ES-I3 (cell line): ENCODE results near the gene ESF1.

Source experiments
- H3K36me3 ChIP-seq: 2 replicates; pipeline ENCODE4 v1.6.1; 2013; ENCODE audit warnings: mild to moderate bottlenecking, low read length, control low read depth, moderate library complexity; ENCODE audit not compliant: insufficient read depth
- H3K4me1 ChIP-seq: 2 replicates; pipeline ENCODE4 v1.6.1; 2013; ENCODE audit warnings: mild to moderate bottlenecking, control low read depth, low read length; ENCODE audit not compliant: insufficient read depth
- H3K9ac ChIP-seq: 2 replicates; pipeline ENCODE4 v1.6.1; 2013; ENCODE audit warnings: low read depth, mild to moderate bottlenecking, low read length, moderate library complexity
- H3K9me3 ChIP-seq: 2 replicates; pipeline ENCODE4 v1.6.1; 2013; ENCODE audit warnings: mild to moderate bottlenecking, low read length, moderate library complexity; ENCODE audit not compliant: control insufficient read depth, insufficient read depth

The ESF1 gene

GRCh38 chr20:13809373-13809772 is 24.7 kb upstream of the ESF1 start:
- H3K9ac ChIP-seq = no peak overlapping the region

DNA sequence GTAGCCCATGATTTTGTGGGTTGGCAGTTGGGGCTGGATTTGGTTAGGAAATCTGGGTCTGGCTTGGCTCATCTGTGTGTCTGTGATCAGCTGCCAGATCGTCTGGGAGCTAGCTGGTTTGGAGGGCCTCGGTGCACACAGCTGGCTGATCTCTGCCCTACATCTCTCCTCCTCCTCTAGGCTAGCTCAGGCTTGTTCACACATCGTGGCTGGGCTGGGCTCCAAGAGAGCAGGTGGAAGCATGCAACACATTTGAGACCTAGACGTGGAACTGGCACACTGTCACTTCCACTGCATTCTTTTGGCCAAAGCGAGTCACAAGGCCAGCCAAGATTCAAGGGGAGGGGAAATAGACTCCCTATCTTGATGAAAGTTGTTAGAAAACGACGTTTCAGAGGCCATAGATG is 16.0 kb upstream of the ESF1 start:
- Histone ChIP-seq H3K4me1 (no peaks in the 10 kb centered on the region), H3K36me3 (peaks cover 11% of the 10 kb centered on the region), H3K9me3 (no peaks in the 10 kb centered on the region; the same call in 1 of the 2 replicates), H3K9ac (no peak overlapping the region)

More at GRCh38 chr20:13809373-13809772, 24.7 kb upstream of the ESF1 start:
- Histone ChIP-seq H3K4me1 (no peaks in the 10 kb centered on the region), H3K9me3 (no peaks in the 10 kb centered on the region), H3K36me3 (peaks cover 32% of the 10 kb centered on the region)

- Histone ChIP-seq H3K4me1 (no peaks in the 10 kb centered on the region), H3K9ac (no peak overlapping the region), H3K36me3 (peaks cover 17% of the 10 kb centered on the region), H3K9me3 (no peaks in the 10 kb centered on the region; the same call in 1 of the 2 replicates)
These were observed 15.3 kb upstream of the ESF1 start for GRCh38 chr20:13799974-13800373.

GRCh38 chr20:13799040-13799439 is 14.3 kb upstream of the ESF1 start:
- Histone ChIP-seq H3K9ac (no peak overlapping the region), H3K9me3 (no peaks in the 10 kb centered on the region; the same call in 1 of the 2 replicates), H3K36me3 (peaks cover 24% of the 10 kb centered on the region), H3K4me1 (no peaks in the 10 kb centered on the region)

DNA sequence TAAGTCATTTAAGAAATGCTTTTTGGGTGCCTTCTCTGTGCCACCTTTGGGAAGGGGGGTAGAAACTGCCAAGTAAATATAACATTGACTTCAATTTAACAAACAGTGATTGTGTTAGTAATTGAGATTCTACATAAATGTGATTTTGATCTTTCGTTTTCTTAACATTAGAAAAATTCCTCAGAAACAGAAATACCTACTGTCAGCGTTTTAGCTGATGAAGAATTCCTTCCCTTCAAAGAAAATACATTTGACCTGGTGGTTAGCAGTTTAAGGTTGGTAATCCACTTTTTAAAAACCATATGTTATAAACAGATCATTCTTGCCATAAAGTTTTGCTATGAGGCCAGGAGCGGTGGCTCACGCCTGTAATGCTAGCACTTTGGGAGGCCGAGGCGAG is 9.9 kb upstream of the ESF1 start:
- H3K4me1 ChIP-seq = no peaks in the 10 kb centered on the region
- peaks cover 24% of the 10 kb centered on the region for H3K36me3 ChIP-seq
- no peaks in the 10 kb centered on the region for H3K9me3 ChIP-seq
- H3K9ac ChIP-seq = no peak overlapping the region

DNA sequence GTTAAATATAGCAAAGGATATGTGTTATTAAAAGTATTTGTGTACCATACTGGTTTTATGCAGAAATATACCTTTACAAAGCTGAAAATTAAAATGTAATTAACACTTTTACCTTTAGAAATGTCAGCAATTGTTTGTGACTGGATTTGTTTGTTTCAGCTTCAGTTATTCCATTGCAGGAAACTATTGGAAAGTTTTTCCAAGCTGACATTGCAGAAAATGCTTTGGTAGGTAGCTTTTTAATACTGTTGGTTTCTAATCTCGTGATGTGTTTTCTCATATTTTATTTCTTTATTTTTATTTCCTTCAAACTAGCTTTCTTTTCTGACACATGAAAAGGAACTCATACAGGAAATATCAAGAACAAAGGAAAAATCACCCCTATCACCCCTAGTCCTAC is 8.3 kb upstream of the ESF1 start:
- Histone ChIP-seq H3K4me1 (no peaks in the 10 kb centered on the region), H3K9me3 (no peaks in the 10 kb centered on the region), H3K36me3 (peaks cover 21% of the 10 kb centered on the region), H3K9ac (no peak overlapping the region)

- Histone ChIP-seq H3K9me3 (no peaks in the 10 kb centered on the region), H3K36me3 (peaks cover 21% of the 10 kb centered on the region), H3K4me1 (no peaks in the 10 kb centered on the region), H3K9ac (no peak overlapping the region)
These were observed 7.1 kb upstream of the ESF1 start for GRCh38 chr20:13791540-13792459.

- no peak overlapping the region for H3K9ac ChIP-seq
- H3K4me1 ChIP-seq = peaks cover 6% of the 10 kb centered on the region
- peaks cover 21% of the 10 kb centered on the region for H3K36me3 ChIP-seq
- H3K9me3 ChIP-seq = no peaks in the 10 kb centered on the region
These were observed 6.0 kb upstream of the ESF1 start for GRCh38 chr20:13790708-13791107.

DNA sequence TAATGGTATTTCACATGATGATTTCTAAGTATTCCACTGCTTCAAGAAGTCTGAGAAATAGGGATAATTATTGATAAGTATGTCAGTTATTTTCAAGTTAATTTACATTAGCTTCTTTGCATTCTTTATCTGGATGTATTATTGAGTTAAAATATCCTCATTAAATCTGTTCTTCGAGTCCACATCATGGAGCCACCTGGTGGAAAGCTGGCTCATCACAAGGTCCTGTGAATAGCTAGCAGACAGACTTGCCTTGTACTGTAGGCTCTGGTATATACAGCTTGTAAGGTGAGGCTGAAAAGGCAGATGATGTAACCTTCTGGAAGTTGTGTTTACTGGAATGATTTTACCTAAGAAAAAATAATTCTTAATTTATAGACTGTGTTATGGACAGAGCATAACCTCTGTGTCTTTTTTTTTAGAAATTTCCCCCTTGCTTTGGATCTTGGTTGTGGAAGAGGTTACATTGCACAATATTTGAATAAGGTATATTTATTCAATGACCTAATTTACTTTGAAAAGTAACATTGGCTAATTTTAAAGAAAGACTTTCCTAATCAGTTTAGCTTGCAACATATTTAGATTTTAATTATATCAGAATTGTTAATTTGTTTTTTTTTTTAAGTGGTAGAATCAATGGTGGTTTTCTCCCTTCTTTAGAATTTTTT is 3.6 kb upstream of the ESF1 start:
- Histone ChIP-seq H3K9ac (no peak overlapping the region), H3K4me1 (peaks cover 6% of the 10 kb centered on the region), H3K9me3 (no peaks in the 10 kb centered on the region), H3K36me3 (peaks cover 8% of the 10 kb centered on the region)

DNA sequence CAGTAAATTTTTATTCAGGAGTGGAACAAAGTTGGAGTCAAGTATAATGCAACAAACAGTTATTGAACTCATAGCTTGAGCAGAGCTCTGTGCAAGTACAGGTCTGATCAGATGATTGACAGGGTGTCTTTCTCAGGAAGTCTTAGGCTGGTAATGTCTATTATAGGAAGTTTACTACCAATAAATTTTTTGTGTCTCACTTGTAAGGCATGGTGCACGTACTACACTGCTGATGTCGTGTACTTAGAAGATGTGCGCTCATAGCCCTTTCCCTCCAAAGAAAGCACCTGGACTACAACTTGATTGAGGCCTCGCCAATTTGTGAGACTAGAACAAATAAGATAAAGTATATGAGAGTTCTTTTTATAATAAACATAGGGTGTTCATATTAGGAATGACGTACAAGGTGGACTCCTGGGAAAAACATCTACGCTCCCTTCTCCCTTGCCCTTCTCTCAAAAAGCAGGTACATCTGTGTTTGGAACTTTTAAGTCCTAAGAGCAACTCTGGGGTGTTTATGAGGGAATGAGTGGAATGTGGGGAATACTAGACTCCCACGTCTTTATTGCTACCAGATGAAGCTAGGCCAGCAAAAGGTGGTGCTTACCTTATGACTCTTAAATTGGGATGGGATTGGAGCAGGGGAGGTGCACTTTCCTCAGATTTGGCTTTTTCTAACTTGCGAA is 1.6 kb upstream of the ESF1 start:
- Histone ChIP-seq H3K36me3 (peaks cover 11% of the 10 kb centered on the region), H3K9ac (peak overlapping the region; percentile 98), H3K4me1 (peaks cover 6% of the 10 kb centered on the region)

DNA sequence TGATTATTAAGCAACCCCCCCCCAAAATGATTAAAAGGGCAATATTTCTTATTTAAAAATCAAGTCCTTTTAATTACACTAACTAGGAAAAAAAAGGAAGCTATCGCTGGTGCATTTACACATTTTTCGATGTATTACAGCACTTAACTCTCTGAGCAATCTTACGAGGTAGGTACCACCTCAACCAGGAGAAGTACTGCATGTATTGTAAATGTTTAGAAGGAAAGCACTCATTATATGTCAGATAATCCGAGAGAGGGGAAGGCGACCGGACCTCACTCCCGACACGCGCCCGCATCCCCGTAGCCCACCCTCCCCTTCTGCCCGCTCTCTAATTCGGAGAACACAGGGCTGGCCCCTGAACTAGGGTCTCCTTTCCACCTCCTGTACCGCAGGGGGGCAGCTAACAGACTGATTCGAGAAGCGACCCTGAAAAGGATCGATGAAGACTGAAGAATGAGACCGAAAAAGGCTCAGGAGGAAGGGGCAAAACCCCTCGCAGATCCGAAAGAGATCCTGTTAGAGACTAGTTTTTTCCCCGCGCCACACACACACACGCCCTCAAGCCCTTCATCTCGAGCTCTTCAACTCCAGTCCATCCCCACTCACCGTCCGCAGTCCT is 337 bp downstream of the ESF1 start:
- peaks cover 6% of the 10 kb centered on the region for H3K4me1 ChIP-seq
- no peaks in the 10 kb centered on the region for H3K9me3 ChIP-seq
- H3K9ac ChIP-seq = peak overlapping the region; percentile 98
- peaks cover 15% of the 10 kb centered on the region for H3K36me3 ChIP-seq

More for the DNA sequence above, 1.6 kb upstream of the ESF1 start:
- no peaks in the 10 kb centered on the region for H3K9me3 ChIP-seq

- no peaks in the 10 kb centered on the region for H3K9me3 ChIP-seq
- H3K4me1 ChIP-seq = peaks cover 6% of the 10 kb centered on the region
- peak overlapping the region; percentile 98 for H3K9ac ChIP-seq
- peaks cover 15% of the 10 kb centered on the region for H3K36me3 ChIP-seq
These were observed 1.2 kb downstream of the ESF1 start for GRCh38 chr20:13783528-13783927.

GRCh38 chr20:13778827-13779226 is 5.9 kb downstream of the ESF1 start:
- peaks cover 25% of the 10 kb centered on the region for H3K36me3 ChIP-seq

DNA sequence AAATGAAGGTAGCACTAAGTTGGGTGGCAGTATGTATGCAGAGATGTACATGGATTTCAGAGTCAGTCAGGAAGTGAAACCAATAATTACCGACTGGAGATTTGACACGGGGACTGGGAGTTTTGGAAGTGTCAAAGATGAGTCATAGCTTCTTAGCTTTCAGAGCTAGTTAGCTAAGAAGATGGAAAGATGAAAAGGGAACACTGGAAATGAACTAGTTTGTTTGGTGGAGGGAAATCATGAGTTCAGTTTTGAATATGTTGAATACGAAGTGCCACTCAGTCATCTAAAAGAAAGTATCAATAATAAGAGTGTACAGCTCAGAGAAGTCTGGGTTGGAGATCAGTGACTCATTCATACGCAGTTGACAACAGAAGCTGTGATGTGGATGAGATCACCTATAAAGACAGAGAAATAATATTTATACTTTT is 7.5 kb downstream of the ESF1 start:
- peaks cover 25% of the 10 kb centered on the region for H3K36me3 ChIP-seq
- no peaks in the 10 kb centered on the region for H3K9me3 ChIP-seq
- no peaks in the 10 kb centered on the region for H3K4me1 ChIP-seq
- no peak overlapping the region for H3K9ac ChIP-seq

More at GRCh38 chr20:13778827-13779226, 5.9 kb downstream of the ESF1 start:
- H3K4me1 ChIP-seq = no peaks in the 10 kb centered on the region; the same call in 1 of the 2 replicates
- H3K9ac ChIP-seq = no peak overlapping the region
- H3K9me3 ChIP-seq = no peaks in the 10 kb centered on the region
